SKM-1 treated with dmso at 0.1 percent for 144 hours (cell line): Measurements from ENCODE around the gene SOS2.

Experiments
- DNase-seq: peaks from one replicate; lab custom pipeline; 2025; ENCODE audit not compliant: unreplicated experiment; lab: John Stamatoyannopoulos, UW

SOS2 gene

GRCh38 chr14:50116966-50117365 lies 114.4 kb downstream of the SOS2 start:
- no peak for DNase-seq

- peak; percentile 62 for DNase-seq
Measured at GRCh38 chr14:50116181-50116956, 115.0 kb downstream of the SOS2 start, which contains the start of gene VCPKMT. TSS of gene VCPKMT (minus strand) at chr14:50116572. CDS start at chr14:50116552, 20 bp downstream.

- DNase-seq: no peak
Measured at GRCh38 chr14:50113381-50114035, 117.9 kb downstream of the SOS2 start.

- DNase-seq: no peak
Measured at GRCh38 chr14:50110323-50111037, 120.9 kb downstream of the SOS2 start.

GRCh38 chr14:50109342-50109741 lies 122.0 kb downstream of the SOS2 start:
- no peak for DNase-seq

GRCh38 chr14:50107850-50108249 lies 123.5 kb downstream of the SOS2 start:
- no peak for DNase-seq

GRCh38 chr14:50106178-50106577 lies 125.2 kb downstream of the SOS2 start:
- DNase-seq: no peak

GRCh38 chr14:50103558-50103957 lies 127.8 kb downstream of the SOS2 start:
- DNase-seq: no peak

GRCh38 chr14:50101417-50101816 lies 130.0 kb downstream of the SOS2 start:
- no peak for DNase-seq

GRCh38 chr14:50100805-50101204 lies 130.6 kb downstream of the SOS2 start:
- DNase-seq: no peak

GRCh38 chr14:50099335-50099734 lies 132.0 kb downstream of the SOS2 start:
- no peak for DNase-seq

- no peak for DNase-seq
Measured at GRCh38 chr14:50095895-50096294, 135.5 kb downstream of the SOS2 start.

- no peak for DNase-seq
Measured at GRCh38 chr14:50094056-50094755, 137.2 kb downstream of the SOS2 start.

GRCh38 chr14:50093496-50093895 lies 137.9 kb downstream of the SOS2 start:
- no peak for DNase-seq

- DNase-seq: no peak
Measured at GRCh38 chr14:50092006-50092555, 139.3 kb downstream of the SOS2 start.

- DNase-seq: no peak
Measured at GRCh38 chr14:50091240-50091913, 140.0 kb downstream of the SOS2 start.

GRCh38 chr14:50089208-50089607 lies 142.2 kb downstream of the SOS2 start:
- no peak for DNase-seq

- no peak for DNase-seq
Measured at GRCh38 chr14:50088731-50089130, 142.6 kb downstream of the SOS2 start.

- DNase-seq: no peak
Measured at GRCh38 chr14:50088117-50088515, 143.3 kb downstream of the SOS2 start.

- DNase-seq: no peak
Measured at GRCh38 chr14:50087341-50088116, 143.8 kb downstream of the SOS2 start.
